ENCODE measurements around the gene TEDC1. TPM values are rescaled to one million over a fixed set of nuclear protein-coding genes. Genes with fewer than 3 reads are reported as not detected.

TEDC1 gene
- total RNA-seq, 1 donor from 2014 or later: 18.1 TPM

- no peak for DNase-seq
- ChIA-PET CTCF (interaction anchor here (1.1 kb wide), 1 partner anchor 22 kb away, joined by 3 read pairs; no protein-coding TSS in a partner anchor), POLR2A (no interaction called here)
- intact Hi-C loops (cut with micrococcal nuclease): no loop called here
- TF ChIP-seq, protein P1, sequence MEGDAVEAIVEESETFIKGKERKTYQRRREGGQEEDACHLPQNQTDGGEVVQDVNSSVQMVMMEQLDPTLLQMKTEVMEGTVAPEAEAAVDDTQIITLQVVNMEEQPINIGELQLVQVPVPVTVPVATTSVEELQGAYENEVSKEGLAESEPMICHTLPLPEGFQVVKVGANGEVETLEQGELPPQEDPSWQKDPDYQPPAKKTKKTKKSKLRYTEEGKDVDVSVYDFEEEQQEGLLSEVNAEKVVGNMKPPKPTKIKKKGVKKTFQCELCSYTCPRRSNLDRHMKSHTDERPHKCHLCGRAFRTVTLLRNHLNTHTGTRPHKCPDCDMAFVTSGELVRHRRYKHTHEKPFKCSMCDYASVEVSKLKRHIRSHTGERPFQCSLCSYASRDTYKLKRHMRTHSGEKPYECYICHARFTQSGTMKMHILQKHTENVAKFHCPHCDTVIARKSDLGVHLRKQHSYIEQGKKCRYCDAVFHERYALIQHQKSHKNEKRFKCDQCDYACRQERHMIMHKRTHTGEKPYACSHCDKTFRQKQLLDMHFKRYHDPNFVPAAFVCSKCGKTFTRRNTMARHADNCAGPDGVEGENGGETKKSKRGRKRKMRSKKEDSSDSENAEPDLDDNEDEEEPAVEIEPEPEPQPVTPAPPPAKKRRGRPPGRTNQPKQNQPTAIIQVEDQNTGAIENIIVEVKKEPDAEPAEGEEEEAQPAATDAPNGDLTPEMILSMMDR (IDR thresholded peaks at IDR 0.05): no peak
- H3K36me3 Mint-ChIP-seq (ENCODE audit: low read depth): peaks cover 29% of the 10 kb centered on the region
- no peaks in the 10 kb centered on the region for H3K4me1 Mint-ChIP-seq
- no peaks in the 10 kb centered on the region for H3K27me3 Mint-ChIP-seq
- no peaks in the 10 kb centered on the region for H3K9me3 Mint-ChIP-seq
- no peak overlapping the region for H3K27ac Mint-ChIP-seq
- H3K4me3 Mint-ChIP-seq: no peak overlapping the region
- ATAC-seq (ENCODE audit: low read depth): no peak
These were observed 32.5 kb upstream of the TEDC1 start for GRCh38 chr14:105458571-105458970.

DNA sequence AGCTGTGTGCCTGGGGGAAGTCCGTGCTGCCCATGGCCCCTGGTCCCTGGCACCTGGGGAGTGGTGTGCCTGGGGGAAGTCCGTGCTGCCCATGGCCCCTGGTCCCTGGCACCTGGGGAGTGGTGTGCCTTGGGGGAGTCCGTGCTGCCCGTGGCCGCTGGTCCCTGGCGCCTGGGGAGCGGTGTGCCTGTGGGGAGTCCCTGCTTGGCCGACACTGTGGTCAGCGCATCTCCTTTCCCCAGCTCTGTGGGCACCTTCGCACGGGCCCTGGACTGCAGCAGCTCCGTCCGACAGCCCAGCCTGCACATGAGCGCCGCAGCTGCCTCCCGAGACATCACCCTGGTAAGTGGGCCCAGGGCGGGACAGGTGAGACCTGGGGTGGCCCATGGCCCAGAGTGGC, 30.9 kb upstream of the TEDC1 start:
- H3K4me1 Mint-ChIP-seq: no peaks in the 10 kb centered on the region

DNA sequence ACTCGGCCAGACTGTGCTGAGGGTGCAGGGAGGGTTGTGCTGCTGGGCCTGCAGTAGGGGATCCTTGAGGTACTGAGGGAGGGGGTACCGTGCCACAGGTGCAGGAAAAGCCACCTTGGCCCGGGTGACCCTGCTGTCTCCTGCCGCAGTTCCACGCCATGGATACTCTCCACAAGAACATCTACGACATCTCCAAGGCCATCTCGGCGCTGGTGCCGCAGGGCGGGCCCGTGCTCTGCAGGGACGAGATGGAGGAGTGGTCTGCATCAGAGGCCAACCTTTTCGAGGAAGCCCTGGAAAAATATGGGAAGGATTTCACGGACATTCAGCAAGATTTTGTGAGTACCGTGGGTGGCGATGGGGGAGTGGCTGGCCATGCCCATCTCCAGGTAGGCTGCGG, 30.4 kb upstream of the TEDC1 start:
- Mint-ChIP-seq H3K4me1 (no peaks in the 10 kb centered on the region), H3K36me3 (ENCODE audit: low read depth) (peaks cover 33% of the 10 kb centered on the region), H3K4me3 (no peak overlapping the region), H3K9me3 (no peaks in the 10 kb centered on the region), H3K27ac (no peak overlapping the region), H3K27me3 (no peaks in the 10 kb centered on the region)
- CTCF ChIA-PET: no interaction called here
- intact Hi-C loops (cut with micrococcal nuclease): no loop called here
- POLR2A ChIA-PET: no interaction called here
- TF ChIP-seq, protein P1 (IDR thresholded peaks at IDR 0.05): no peak
- DNase-seq (no peak), ATAC-seq (ENCODE audit: low read depth) (no peak)

More for the DNA sequence above, 30.9 kb upstream of the TEDC1 start:
- DNase-seq (no peak), ATAC-seq (ENCODE audit: low read depth) (no peak)
- CTCF ChIA-PET: no interaction called here
- H3K9me3 Mint-ChIP-seq: no peaks in the 10 kb centered on the region
- H3K36me3 Mint-ChIP-seq (ENCODE audit: low read depth): peaks cover 34% of the 10 kb centered on the region
- TF ChIP-seq, protein P1 (IDR thresholded peaks at IDR 0.05): no peak
- no peaks in the 10 kb centered on the region for H3K27me3 Mint-ChIP-seq
- POLR2A ChIA-PET: no interaction called here
- no peak overlapping the region for H3K4me3 Mint-ChIP-seq
- no peak overlapping the region for H3K27ac Mint-ChIP-seq
- intact Hi-C loops (cut with micrococcal nuclease): no loop called here

GRCh38 chr14:105461903-105462302, 29.1 kb upstream of the TEDC1 start:
- no peak for DNase-seq
- Mint-ChIP-seq H3K36me3 (ENCODE audit: low read depth) (peaks cover 28% of the 10 kb centered on the region), H3K27me3 (no peaks in the 10 kb centered on the region), H3K4me3 (no peak overlapping the region), H3K9me3 (no peaks in the 10 kb centered on the region), H3K4me1 (no peaks in the 10 kb centered on the region), H3K27ac (no peak overlapping the region)
- ChIA-PET CTCF (no interaction called here), POLR2A (no interaction called here)
- intact Hi-C loops (cut with micrococcal nuclease): no loop called here
- no peak for ATAC-seq (ENCODE audit: low read depth)
- TF ChIP-seq, protein P1 (IDR thresholded peaks at IDR 0.05): no peak

DNA sequence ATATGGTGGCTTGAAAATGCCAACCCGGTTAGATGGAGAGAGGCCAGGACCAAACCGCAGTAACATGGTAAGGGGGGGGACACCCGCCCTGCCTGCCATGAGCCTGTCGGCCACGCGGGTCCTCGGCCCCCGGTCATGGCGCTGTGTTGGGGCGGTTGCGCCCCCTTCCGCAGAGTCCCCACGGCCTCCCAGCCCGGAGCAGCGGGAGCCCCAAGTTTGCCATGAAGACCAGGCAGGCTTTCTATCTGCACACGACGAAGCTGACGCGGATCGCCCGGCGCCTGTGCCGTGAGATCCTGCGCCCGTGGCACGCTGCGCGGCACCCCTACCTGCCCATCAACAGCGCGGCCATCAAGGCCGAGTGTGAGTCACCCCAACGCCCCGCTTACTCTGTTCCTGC, 26.5 kb upstream of the TEDC1 start:
- POLR2A ChIA-PET: no interaction called here
- Mint-ChIP-seq H3K27ac (no peak overlapping the region), H3K4me1 (no peaks in the 10 kb centered on the region), H3K9me3 (no peaks in the 10 kb centered on the region), H3K27me3 (no peaks in the 10 kb centered on the region), H3K4me3 (no peak overlapping the region), H3K36me3 (ENCODE audit: low read depth) (peaks cover 34% of the 10 kb centered on the region)
- TF ChIP-seq, protein P1 (IDR thresholded peaks at IDR 0.05): no peak
- no peak for DNase-seq
- intact Hi-C loops (cut with micrococcal nuclease): no loop called here
- CTCF ChIA-PET: no interaction called here
- ATAC-seq (ENCODE audit: low read depth): no peak
